Adrenal gland (tissue), 5 donors: ENCODE results near the gene ZNF804A.

ENCODE experiments used
- CTCF ChIP-seq, 6 experiments: fragments of 450-650 bp in 4 of 6; fragments of 200-600 bp in 2 of 6; sonication (generic) in 1 of 6; IDR thresholded peaks; 1 replicate in 5 of 6; 2 replicates in 1 of 6; pipeline versions ENCODE4 v1.5.1 to v1.8.0; 2016 to 2021; ENCODE audit warnings: antibody characterized with exemption in 6 of 6, mild to moderate bottlenecking in 2 of 6, moderate library complexity in 1 of 6
- POLR2A ChIP-seq, 2 donors: fragments of 450-650 bp; IDR thresholded peaks; one replicate each; pipeline ENCODE4 v1.6.1; 2017; ENCODE audit warnings: antibody characterized with exemption in 2 of 2, mild to moderate bottlenecking in 2 of 2, moderate library complexity in 1 of 2
- donor health status: DM: no; HTN: no; CAD: no.

- TF ChIP-seq CTCF (IDR thresholded peaks at IDR 0.05) (no peak), POLR2A (IDR thresholded peaks at IDR 0.05) (no peak)
Measured at GRCh38 chr2:184834699-184835397, 236.5 kb downstream of the ZNF804A start.
